Endothelial cell of umbilical vein (primary cell): ENCODE measurements around the gene LUC7L2.

Source experiments
- CTCF ChIP-seq, 2 donors: IDR thresholded peaks; 1 replicate in 1 of 2; 2 replicates in 1 of 2; pipeline ENCODE4 v1.5.1; 2011; ENCODE audit warnings: low read length in 2 of 2, mild to moderate bottlenecking in 2 of 2, moderate library complexity in 2 of 2, control low read depth in 1 of 2, inconsistent platforms in 1 of 2, low read depth in 1 of 2; ENCODE audit not compliant: insufficient read depth in 1 of 2; ENCODE audit errors: extremely low read depth in 1 of 2
- EZH2 ChIP-seq: IDR thresholded peaks from 2 replicates; pipeline ENCODE4 v1.6.1; 2012; ENCODE audit warnings: borderline replicate concordance, low read depth, mild to moderate bottlenecking, moderate library complexity, low read length, inconsistent platforms; ENCODE audit not compliant: severe bottlenecking
- MYC ChIP-seq: IDR thresholded peaks from one replicate; pipeline ENCODE4 v1.6.1; 2011; ENCODE audit warnings: mild to moderate bottlenecking, low read depth, low read length
- POLR2A ChIP-seq: IDR thresholded peaks from 2 replicates; pipeline ENCODE4 v1.6.1; 2012; ENCODE audit warnings: low read depth, mild to moderate bottlenecking, control low read depth, low read length
- POLR2AphosphoS5 ChIP-seq: IDR thresholded peaks from 2 replicates; pipeline ENCODE4 v1.6.1; 2012; ENCODE audit warnings: low read depth, mild to moderate bottlenecking, control low read depth, low read length, moderate library complexity; ENCODE audit not compliant: insufficient read depth
- TF ChIP-seq, protein P1 (sequence below): IDR thresholded peaks from 2 replicates; pipeline ENCODE4 v1.6.1; 2011; ENCODE audit not compliant: insufficient read depth, insufficient read length

GRCh38 chr7:139382439-139382838, 22.7 kb downstream of the LUC7L2 start:
- no peak for TF ChIP-seq CTCF (IDR thresholded peaks at IDR 0.05; ENCODE audit: extremely low read depth in 1 of 2, insufficient read depth in 1 of 2, low read depth in 1 of 2, low read length in 2 of 2)
- no peak for TF ChIP-seq EZH2
- no peak for TF ChIP-seq POLR2A
- TF ChIP-seq POLR2AphosphoS5: no peak
- TF ChIP-seq MYC: no peak
- TF ChIP-seq, protein P1, sequence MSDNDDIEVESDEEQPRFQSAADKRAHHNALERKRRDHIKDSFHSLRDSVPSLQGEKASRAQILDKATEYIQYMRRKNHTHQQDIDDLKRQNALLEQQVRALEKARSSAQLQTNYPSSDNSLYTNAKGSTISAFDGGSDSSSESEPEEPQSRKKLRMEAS: no peak
